HepG2 (cell line): ENCODE data around the gene RASSF7.

ENCODE experiments used
- POLR2A ChIP-seq, 2 experiments: IDR thresholded peaks; 2 replicates each; pipeline ENCODE4 v1.6.1; 2011; ENCODE audit warnings: low read depth in 2 of 2, low read length in 2 of 2, mild to moderate bottlenecking in 1 of 2, moderate library complexity in 1 of 2; ENCODE audit not compliant: insufficient read depth in 1 of 2
- SRSF9 ChIP-seq: fragments of 200-400 bp; formaldehyde crosslinking; IDR thresholded peaks from 2 replicates; pipeline ENCODE4 v1.6.1; 2018; ENCODE audit warnings: borderline replicate concordance, mild to moderate bottlenecking, low read depth, low read length; ENCODE audit not compliant: insufficient read depth, poor library complexity, severe bottlenecking
- ZFP90 ChIP-seq: sonication (generic); formaldehyde crosslinking; IDR thresholded peaks from 2 replicates; pipeline ENCODE4 v1.8.0; 2022; ENCODE audit warnings: missing genetic modification reagents, mild to moderate bottlenecking, inconsistent platforms, borderline replicate concordance
- TF ChIP-seq, protein P1 (sequence below): sonication (generic); formaldehyde crosslinking; IDR thresholded peaks from 2 replicates; pipeline ENCODE4 v1.5.0; 2020; ENCODE audit warnings: missing genetic modification reagents
- TF ChIP-seq, protein P2 (sequence below): sonication (generic); formaldehyde crosslinking; IDR thresholded peaks from 2 replicates; pipeline ENCODE4 v1.9.0; 2021; ENCODE audit warnings: missing genetic modification reagents, borderline replicate concordance
- TF ChIP-seq, protein P3 (sequence below): sonication (generic); formaldehyde crosslinking; conservative IDR thresholded peaks from 2 replicates; pipeline ENCODE4 v1.8.0; 2022; ENCODE audit warnings: low read depth, missing genetic modification reagents

DNA sequence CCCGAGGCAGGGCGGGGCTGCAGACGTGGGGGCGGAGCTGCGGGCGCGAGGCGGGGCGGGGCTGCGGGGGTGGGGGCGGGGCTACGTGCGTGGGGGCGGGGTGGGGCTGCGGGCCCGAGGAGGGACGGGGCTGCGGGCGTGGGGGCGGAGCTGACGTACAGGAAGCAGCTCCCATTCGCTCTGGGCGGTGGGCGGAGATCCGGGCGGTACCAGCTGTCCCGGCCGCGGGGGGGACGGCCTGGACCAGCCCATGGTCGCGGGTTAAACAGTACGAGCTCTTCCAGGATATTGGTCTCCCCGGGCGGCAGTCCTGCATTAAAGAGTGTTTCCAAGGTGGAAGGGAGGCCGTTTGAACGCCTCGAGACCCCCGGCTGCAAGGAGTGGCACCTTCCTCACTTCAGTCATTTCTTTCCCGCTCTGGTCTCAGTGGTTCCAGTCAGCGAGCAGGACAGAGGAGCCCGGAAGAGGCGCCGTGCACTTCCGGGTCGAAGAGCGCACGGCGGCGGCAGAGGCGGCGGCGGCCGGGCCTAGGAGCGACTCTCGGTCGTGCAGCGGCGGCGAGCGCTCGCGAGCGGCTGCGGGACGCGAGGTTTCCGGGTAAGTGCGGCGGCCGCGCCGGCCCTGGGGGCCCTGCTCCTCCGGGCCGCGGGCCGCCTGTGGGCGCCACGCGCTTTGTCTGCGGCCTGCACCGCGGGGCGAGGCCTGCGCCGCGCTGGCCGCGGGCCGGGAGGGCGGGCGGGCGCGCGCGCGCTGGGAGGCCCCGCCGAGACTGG is 15.4 kb downstream of the RASSF7 start, which contains the start of gene PHRF1:
- TF ChIP-seq, protein P1, sequence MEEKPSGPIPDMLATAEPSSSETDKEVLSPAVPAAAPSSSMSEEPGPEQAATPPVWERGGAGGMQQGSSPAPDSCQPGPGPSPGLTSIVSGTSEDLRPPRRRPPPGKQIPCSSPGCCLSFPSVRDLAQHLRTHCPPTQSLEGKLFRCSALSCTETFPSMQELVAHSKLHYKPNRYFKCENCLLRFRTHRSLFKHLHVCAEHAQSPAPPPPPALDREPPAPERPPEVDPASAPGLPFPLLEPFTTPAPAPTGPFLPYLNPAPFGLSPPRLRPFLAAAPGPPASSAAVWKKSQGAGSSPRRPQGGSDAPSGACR, result no peak
- TF ChIP-seq POLR2A (IDR thresholded peaks at IDR 0.05; ENCODE audit: insufficient read depth in 1 of 2, low read depth in 2 of 2, low read length in 2 of 2) (peak in 1 of 2 experiments; percentile 85; a peak in 2 of 4 replicates), ZFP90 (CRISPR knock-in tag) (no peak), SRSF9 (no peak)
- TF ChIP-seq, protein P2, sequence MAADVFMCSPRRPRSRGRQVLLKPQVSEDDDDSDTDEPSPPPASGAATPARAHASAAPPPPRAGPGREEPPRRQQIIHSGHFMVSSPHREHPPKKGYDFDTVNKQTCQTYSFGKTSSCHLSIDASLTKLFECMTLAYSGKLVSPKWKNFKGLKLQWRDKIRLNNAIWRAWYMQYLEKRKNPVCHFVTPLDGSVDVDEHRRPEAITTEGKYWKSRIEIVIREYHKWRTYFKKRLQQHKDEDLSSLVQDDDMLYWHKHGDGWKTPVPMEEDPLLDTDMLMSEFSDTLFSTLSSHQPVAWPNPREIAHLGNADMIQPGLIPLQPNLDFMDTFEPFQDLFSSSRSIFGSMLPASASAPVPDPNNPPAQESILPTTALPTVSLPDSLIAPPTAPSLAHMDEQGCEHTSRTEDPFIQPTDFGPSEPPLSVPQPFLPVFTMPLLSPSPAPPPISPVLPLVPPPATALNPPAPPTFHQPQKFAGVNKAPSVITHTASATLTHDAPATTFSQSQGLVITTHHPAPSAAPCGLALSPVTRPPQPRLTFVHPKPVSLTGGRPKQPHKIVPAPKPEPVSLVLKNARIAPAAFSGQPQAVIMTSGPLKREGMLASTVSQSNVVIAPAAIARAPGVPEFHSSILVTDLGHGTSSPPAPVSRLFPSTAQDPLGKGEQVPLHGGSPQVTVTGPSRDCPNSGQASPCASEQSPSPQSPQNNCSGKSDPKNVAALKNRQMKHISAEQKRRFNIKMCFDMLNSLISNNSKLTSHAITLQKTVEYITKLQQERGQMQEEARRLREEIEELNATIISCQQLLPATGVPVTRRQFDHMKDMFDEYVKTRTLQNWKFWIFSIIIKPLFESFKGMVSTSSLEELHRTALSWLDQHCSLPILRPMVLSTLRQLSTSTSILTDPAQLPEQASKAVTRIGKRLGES (CRISPR knock-in tag), result no peak
- TF ChIP-seq, protein P3, sequence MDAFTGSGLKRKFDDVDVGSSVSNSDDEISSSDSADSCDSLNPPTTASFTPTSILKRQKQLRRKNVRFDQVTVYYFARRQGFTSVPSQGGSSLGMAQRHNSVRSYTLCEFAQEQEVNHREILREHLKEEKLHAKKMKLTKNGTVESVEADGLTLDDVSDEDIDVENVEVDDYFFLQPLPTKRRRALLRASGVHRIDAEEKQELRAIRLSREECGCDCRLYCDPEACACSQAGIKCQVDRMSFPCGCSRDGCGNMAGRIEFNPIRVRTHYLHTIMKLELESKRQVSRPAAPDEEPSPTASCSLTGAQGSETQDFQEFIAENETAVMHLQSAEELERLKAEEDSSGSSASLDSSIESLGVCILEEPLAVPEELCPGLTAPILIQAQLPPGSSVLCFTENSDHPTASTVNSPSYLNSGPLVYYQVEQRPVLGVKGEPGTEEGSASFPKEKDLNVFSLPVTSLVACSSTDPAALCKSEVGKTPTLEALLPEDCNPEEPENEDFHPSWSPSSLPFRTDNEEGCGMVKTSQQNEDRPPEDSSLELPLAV, result no peak
